Neural cell (in vitro differentiated cells): ENCODE results near the gene ADH4. TPM values are rescaled to one million over a fixed set of nuclear protein-coding genes. Genes with fewer than 3 reads are reported as not detected.

ENCODE experiments used
- H2AFZ ChIP-seq: fragments of 200-600, 300-800 bp; sonication (generic), shearing (Covaris generic); 2 replicates; pipeline ENCODE4 v1.6.0; 2014; ENCODE audit warnings: low read depth, mild to moderate bottlenecking, antibody characterized with exemption, low read length, moderate library complexity
- H3F3A ChIP-seq: fragments of 200-600 bp; shearing (Covaris generic); 2 replicates; pipeline ENCODE4 v1.6.1; 2016; ENCODE audit warnings: mild to moderate bottlenecking, moderate library complexity, mixed read lengths, antibody characterized with exemption, low read length; ENCODE audit not compliant: insufficient read depth, poor library complexity, severe bottlenecking
- H3K27ac ChIP-seq: fragments of 200-600, 300-800 bp; sonication (generic), shearing (Covaris generic); 2 replicates; pipeline ENCODE4 v1.5.1; 2014; ENCODE audit warnings: mild to moderate bottlenecking, low read length, moderate library complexity
- H3K27me3 ChIP-seq: fragments of 300-800, 200-600 bp; sonication (generic), shearing (Covaris generic); 2 replicates; pipeline ENCODE4 v1.6.0; 2014; ENCODE audit warnings: mild to moderate bottlenecking, low read depth, low read length, moderate library complexity; ENCODE audit not compliant: insufficient read depth
- H3K36me3 ChIP-seq: fragments of 300-800, 200-600 bp; sonication (generic), shearing (Covaris generic); 2 replicates; pipeline ENCODE4 v1.5.1; 2014; ENCODE audit warnings: mild to moderate bottlenecking, antibody characterized with exemption, low read length, moderate library complexity; ENCODE audit not compliant: insufficient read depth
- H3K4me2 ChIP-seq: fragments of 300-800, 200-600 bp; sonication (generic), shearing (Covaris generic); 2 replicates; pipeline ENCODE4 v1.6.0; 2014; ENCODE audit warnings: mild to moderate bottlenecking, low read length
- H3K4me3 ChIP-seq: fragments of 300-800, 200-600 bp; sonication (generic), shearing (Covaris generic); 2 replicates; pipeline ENCODE4 v1.5.1; 2014; ENCODE audit warnings: mild to moderate bottlenecking, low read length, moderate library complexity
- H3K79me2 ChIP-seq: fragments of 200-600 bp; shearing (Covaris generic); replicated peaks from 2 replicates; pipeline ENCODE4 v1.6.0; 2014; ENCODE audit warnings: mild to moderate bottlenecking, low read length, moderate library complexity; ENCODE audit not compliant: insufficient read depth
- H3K9ac ChIP-seq: fragments of 300-800, 200-600 bp; sonication (generic), shearing (Covaris generic); 2 replicates; pipeline ENCODE4 v1.6.1; 2016; ENCODE audit warnings: mild to moderate bottlenecking, low read length, mixed read lengths
- H3K9me2 ChIP-seq: fragments of 200-600 bp; shearing (Covaris generic); 2 replicates; pipeline ENCODE4 v1.6.1; 2016; ENCODE audit warnings: mild to moderate bottlenecking, low read length, mixed read lengths; ENCODE audit not compliant: insufficient read depth
- H3K9me3 ChIP-seq: fragments of 200-600, 300-800 bp; sonication (generic), shearing (Covaris generic); 2 replicates; pipeline ENCODE4 v1.6.1; 2016; ENCODE audit warnings: mild to moderate bottlenecking, mixed run types, low read length, moderate library complexity, mixed read lengths
- H4K20me1 ChIP-seq: fragments of 200-600 bp; shearing (Covaris generic); 2 replicates; pipeline ENCODE4 v1.6.1; 2016; ENCODE audit warnings: mild to moderate bottlenecking, mixed run types; ENCODE audit not compliant: insufficient read depth
- EP300 ChIP-seq: fragments of 450-650 bp; conservative IDR thresholded peaks from 2 replicates; pipeline ENCODE4 v1.6.1; 2014; ENCODE audit warnings: antibody characterized with exemption, mild to moderate bottlenecking, moderate library complexity; ENCODE audit not compliant: poor library complexity, severe bottlenecking
- EZH2 ChIP-seq: fragments of 200-600, 300-800 bp; shearing (Covaris generic), sonication (generic); IDR thresholded peaks from 2 replicates; pipeline ENCODE4 v1.6.1; 2014; ENCODE audit warnings: antibody characterized with exemption, low read length, borderline replicate concordance, mild to moderate bottlenecking; ENCODE audit not compliant: insufficient read depth, poor library complexity, severe bottlenecking
- MXI1 ChIP-seq: fragments of 450-650 bp; conservative IDR thresholded peaks from 2 replicates; pipeline ENCODE4 v1.6.1; 2014; ENCODE audit warnings: antibody characterized with exemption, mild to moderate bottlenecking; ENCODE audit not compliant: poor library complexity, severe bottlenecking
- POLR2AphosphoS5 ChIP-seq: IDR thresholded peaks from 2 replicates; pipeline ENCODE4 v1.6.1; 2012
- RAD21 ChIP-seq: fragments of 450-650 bp; conservative IDR thresholded peaks from 2 replicates; pipeline ENCODE4 v1.6.1; 2014; ENCODE audit warnings: antibody characterized with exemption, mild to moderate bottlenecking, moderate library complexity
- SMC3 ChIP-seq: fragments of 450-650 bp; conservative IDR thresholded peaks from 2 replicates; pipeline ENCODE4 v1.6.1; 2014; ENCODE audit warnings: antibody characterized with exemption, mild to moderate bottlenecking, moderate library complexity; ENCODE audit not compliant: poor library complexity
- TAF1 ChIP-seq: IDR thresholded peaks from 2 replicates; pipeline ENCODE4 v1.6.1; 2012; ENCODE audit warnings: low read depth
- polyA plus RNA-seq: library from polyadenylated mRNA; depleted of rRNA; stranded (reverse); fragments of >200 nt; gene quantifications from 2 replicates; pipeline ENCODE4 v1.2.3, GENCODE V29; 2014
- TF ChIP-seq, protein P1 (sequence below): IDR thresholded peaks from 2 replicates; pipeline ENCODE4 v1.6.1; 2012; ENCODE audit warnings: borderline replicate concordance
- TF ChIP-seq, protein P2 (sequence below): fragments of 450-650 bp; IDR thresholded peaks from 2 replicates; pipeline ENCODE4 v1.5.1; 2014; ENCODE audit warnings: antibody characterized with exemption, mild to moderate bottlenecking, moderate library complexity; ENCODE audit not compliant: poor library complexity, severe bottlenecking

ADH4 gene
- polyA plus RNA-seq, 1 donor from 2014 or later: not detected

DNA sequence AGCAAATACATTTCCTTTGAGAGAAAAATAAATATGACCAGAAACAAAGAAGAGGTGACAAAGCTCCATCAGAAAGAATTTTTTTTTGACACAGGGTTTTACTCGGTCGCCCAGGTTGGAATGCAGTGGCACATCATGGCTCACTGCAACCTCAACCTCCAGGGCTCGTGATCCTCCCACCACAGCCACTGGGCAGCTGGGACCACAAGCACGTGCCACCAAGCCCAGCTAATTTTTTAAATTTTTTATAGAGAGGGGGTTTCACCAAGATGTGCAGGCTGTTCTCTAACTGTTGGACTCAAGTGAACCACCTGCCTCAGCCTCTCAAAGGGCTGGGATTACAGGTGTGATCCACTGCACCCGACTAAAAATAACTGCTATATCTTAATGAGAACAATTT lies 65.8 kb downstream of the ADH4 start:
- Histone ChIP-seq H3K27ac (no peak overlapping the region), H3K9me3 (no peaks in the 10 kb centered on the region), H3K4me3 (no peak overlapping the region), H3K4me2 (no peak overlapping the region), H4K20me1 (no peaks in the 10 kb centered on the region), H3K9me2 (no peaks in the 10 kb centered on the region), H3F3A (no peaks in the 10 kb centered on the region), H3K36me3 (peaks cover 16% of the 10 kb centered on the region), H3K27me3 (no peaks in the 10 kb centered on the region), H3K79me2 (peaks cover 4% of the 10 kb centered on the region), H3K9ac (no peak overlapping the region), H2AFZ (no peak overlapping the region)
- no peak for TF ChIP-seq EZH2

GRCh38 chr4:99077177-99077576 lies 66.9 kb downstream of the ADH4 start:
- H3K9me2 ChIP-seq: no peaks in the 10 kb centered on the region
- no peaks in the 10 kb centered on the region for H3K27me3 ChIP-seq
- H3K79me2 ChIP-seq: peaks cover 4% of the 10 kb centered on the region
- TF ChIP-seq SMC3 (no peak), EZH2 (no peak), MXI1 (no peak), TAF1 (no peak), POLR2AphosphoS5 (no peak), EP300 (no peak), RAD21 (no peak)
- TF ChIP-seq, protein P1, sequence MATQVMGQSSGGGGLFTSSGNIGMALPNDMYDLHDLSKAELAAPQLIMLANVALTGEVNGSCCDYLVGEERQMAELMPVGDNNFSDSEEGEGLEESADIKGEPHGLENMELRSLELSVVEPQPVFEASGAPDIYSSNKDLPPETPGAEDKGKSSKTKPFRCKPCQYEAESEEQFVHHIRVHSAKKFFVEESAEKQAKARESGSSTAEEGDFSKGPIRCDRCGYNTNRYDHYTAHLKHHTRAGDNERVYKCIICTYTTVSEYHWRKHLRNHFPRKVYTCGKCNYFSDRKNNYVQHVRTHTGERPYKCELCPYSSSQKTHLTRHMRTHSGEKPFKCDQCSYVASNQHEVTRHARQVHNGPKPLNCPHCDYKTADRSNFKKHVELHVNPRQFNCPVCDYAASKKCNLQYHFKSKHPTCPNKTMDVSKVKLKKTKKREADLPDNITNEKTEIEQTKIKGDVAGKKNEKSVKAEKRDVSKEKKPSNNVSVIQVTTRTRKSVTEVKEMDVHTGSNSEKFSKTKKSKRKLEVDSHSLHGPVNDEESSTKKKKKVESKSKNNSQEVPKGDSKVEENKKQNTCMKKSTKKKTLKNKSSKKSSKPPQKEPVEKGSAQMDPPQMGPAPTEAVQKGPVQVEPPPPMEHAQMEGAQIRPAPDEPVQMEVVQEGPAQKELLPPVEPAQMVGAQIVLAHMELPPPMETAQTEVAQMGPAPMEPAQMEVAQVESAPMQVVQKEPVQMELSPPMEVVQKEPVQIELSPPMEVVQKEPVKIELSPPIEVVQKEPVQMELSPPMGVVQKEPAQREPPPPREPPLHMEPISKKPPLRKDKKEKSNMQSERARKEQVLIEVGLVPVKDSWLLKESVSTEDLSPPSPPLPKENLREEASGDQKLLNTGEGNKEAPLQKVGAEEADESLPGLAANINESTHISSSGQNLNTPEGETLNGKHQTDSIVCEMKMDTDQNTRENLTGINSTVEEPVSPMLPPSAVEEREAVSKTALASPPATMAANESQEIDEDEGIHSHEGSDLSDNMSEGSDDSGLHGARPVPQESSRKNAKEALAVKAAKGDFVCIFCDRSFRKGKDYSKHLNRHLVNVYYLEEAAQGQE: no peak
- TF ChIP-seq, protein P2, sequence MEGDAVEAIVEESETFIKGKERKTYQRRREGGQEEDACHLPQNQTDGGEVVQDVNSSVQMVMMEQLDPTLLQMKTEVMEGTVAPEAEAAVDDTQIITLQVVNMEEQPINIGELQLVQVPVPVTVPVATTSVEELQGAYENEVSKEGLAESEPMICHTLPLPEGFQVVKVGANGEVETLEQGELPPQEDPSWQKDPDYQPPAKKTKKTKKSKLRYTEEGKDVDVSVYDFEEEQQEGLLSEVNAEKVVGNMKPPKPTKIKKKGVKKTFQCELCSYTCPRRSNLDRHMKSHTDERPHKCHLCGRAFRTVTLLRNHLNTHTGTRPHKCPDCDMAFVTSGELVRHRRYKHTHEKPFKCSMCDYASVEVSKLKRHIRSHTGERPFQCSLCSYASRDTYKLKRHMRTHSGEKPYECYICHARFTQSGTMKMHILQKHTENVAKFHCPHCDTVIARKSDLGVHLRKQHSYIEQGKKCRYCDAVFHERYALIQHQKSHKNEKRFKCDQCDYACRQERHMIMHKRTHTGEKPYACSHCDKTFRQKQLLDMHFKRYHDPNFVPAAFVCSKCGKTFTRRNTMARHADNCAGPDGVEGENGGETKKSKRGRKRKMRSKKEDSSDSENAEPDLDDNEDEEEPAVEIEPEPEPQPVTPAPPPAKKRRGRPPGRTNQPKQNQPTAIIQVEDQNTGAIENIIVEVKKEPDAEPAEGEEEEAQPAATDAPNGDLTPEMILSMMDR: no peak
- no peak overlapping the region for H2AFZ ChIP-seq
- H3F3A ChIP-seq: no peaks in the 10 kb centered on the region
- H3K9me3 ChIP-seq: no peaks in the 10 kb centered on the region
- H3K4me3 ChIP-seq: no peak overlapping the region
- no peak overlapping the region for H3K4me2 ChIP-seq
- H4K20me1 ChIP-seq: no peaks in the 10 kb centered on the region
- no peak overlapping the region for H3K9ac ChIP-seq
- H3K36me3 ChIP-seq: peaks cover 16% of the 10 kb centered on the region
- H3K27ac ChIP-seq: no peak overlapping the region
